CD4-positive, alpha-beta T cell (primary cell): ENCODE results near the gene MGRN1. TPM values are rescaled to one million over a fixed set of nuclear protein-coding genes. Genes with fewer than 3 reads are reported as not detected.

ENCODE experiments used
- ATAC-seq: fragments of 200-7000 bp; cut with Tn5 transposase; one replicate; pipeline ENCODE4 v1.10.0; 2022; ENCODE audit warnings: mild to moderate bottlenecking; ENCODE audit not compliant: poor library complexity
- CTCF ChIA-PET: fragments of 350-600 bp; sonication (Branson Sonifier 250); formaldehyde crosslinking; loops from one replicate; lab custom pipeline; 2021; ENCODE audit warnings: antibody characterized with exemption, inconsistent platforms; lab: Charles Lee
- POLR2A ChIA-PET: fragments of 350-600 bp; sonication (Branson Sonifier 250); formaldehyde crosslinking; loops from one replicate; lab custom pipeline; 2021; ENCODE audit warnings: antibody characterized with exemption, inconsistent platforms; lab: Charles Lee
- DNase-seq, 14 experiments: peaks; one replicate each; pipeline ENCODE4 v3.0.0-alpha.2; 2013 to 2020; ENCODE audit warnings: mixed read lengths in 2 of 14
- H3K27ac ChIP-seq, 2 donors: one replicate each; pipeline versions ENCODE4 v1.5.1 to v1.7.0; 2013; ENCODE audit warnings: low read length in 2 of 2, low read depth in 1 of 2, mild to moderate bottlenecking in 1 of 2
- H3K27me3 ChIP-seq, 2 experiments: 1 replicate in 1 of 2; 2 replicates in 1 of 2; pipeline versions ENCODE4 v1.6.1 to v1.7.0; 2013; ENCODE audit warnings: low read length in 2 of 2, control low read depth in 1 of 2, mild to moderate bottlenecking in 1 of 2, moderate library complexity in 1 of 2; ENCODE audit not compliant: insufficient read depth in 2 of 2, control insufficient read depth in 1 of 2
- H3K36me3 ChIP-seq: one replicate; pipeline ENCODE4 v1.6.1; 2013; ENCODE audit warnings: low read length, control low read depth; ENCODE audit not compliant: insufficient read depth
- H3K4me1 ChIP-seq: one replicate; pipeline ENCODE4 v1.6.1; 2013; ENCODE audit warnings: low read length, control low read depth; ENCODE audit not compliant: insufficient read depth
- H3K4me3 ChIP-seq: one replicate; pipeline ENCODE4 v1.5.1; 2013; ENCODE audit warnings: mild to moderate bottlenecking, low read length, moderate library complexity
- H3K9me3 ChIP-seq, 2 experiments: 1 replicate in 1 of 2; 2 replicates in 1 of 2; pipeline versions ENCODE4 v1.6.1 to v1.7.0; 2013; ENCODE audit warnings: low read length in 2 of 2, mild to moderate bottlenecking in 2 of 2, control low read depth in 1 of 2, moderate library complexity in 1 of 2; ENCODE audit not compliant: control insufficient read depth in 1 of 2, insufficient read depth in 1 of 2
- H3K27ac Mint-ChIP-seq: one replicate; pipeline ENCODE4 v1.8.0; 2020; ENCODE audit warnings: mixed read lengths
- H3K27me3 Mint-ChIP-seq: one replicate; pipeline ENCODE4 v1.8.0; 2021; ENCODE audit warnings: mixed read lengths
- H3K36me3 Mint-ChIP-seq: one replicate; pipeline ENCODE4 v1.8.0; 2021; ENCODE audit warnings: low read depth, mixed read lengths
- H3K4me1 Mint-ChIP-seq: one replicate; pipeline ENCODE4 v1.8.0; 2021; ENCODE audit warnings: low read depth, mixed read lengths
- H3K4me3 Mint-ChIP-seq: one replicate; pipeline ENCODE4 v1.8.0; 2020; ENCODE audit warnings: mild to moderate bottlenecking, mixed read lengths
- H3K9me3 Mint-ChIP-seq: one replicate; pipeline ENCODE4 v1.8.0; 2020; ENCODE audit warnings: mixed read lengths
- CTCF ChIP-seq: fragments of 200-600 bp; IDR thresholded peaks from one replicate; pipeline ENCODE4 v1.8.0; 2022; ENCODE audit warnings: antibody characterized with exemption, mild to moderate bottlenecking
- intact Hi-C, 2 experiments: fragments of 100-400 bp; cut with DNase I in 1 of 2; cut with micrococcal nuclease in 1 of 2; formaldehyde crosslinking; loops; one replicate each; pipeline versions ENCODE4 v1.15.1 to v1.9.0; 2023 to 2025; cut with DNase I, micrococcal nuclease
- total RNA-seq, 174 experiments: library from RNA in 2 of 174; stranded (reverse) in 2 of 174; gene quantifications; one replicate each; pipeline ENCODE4 v1.2.3 and lab custom pipeline; 2021 to 2026

MGRN1 gene
- total RNA-seq, 2 experiments from 2014 or later = 45.9 to 48.6 TPM

- H3K27ac ChIP-seq = no peak overlapping the region
- intact Hi-C loops = no loop called here
- H3K27me3 ChIP-seq = no peaks in the 10 kb centered on the region
- ChIA-PET POLR2A (no interaction called here), CTCF (interaction anchor here (1.5 kb wide), 1 partner anchor 16 kb away, joined by 3 read pairs; no protein-coding TSS in a partner anchor)
- peaks cover 54% of the 10 kb centered on the region for H3K4me1 ChIP-seq
- Mint-ChIP-seq H3K36me3 (peaks cover 33% of the 10 kb centered on the region), H3K27ac (peak overlapping the region; percentile 95), H3K9me3 (no peaks in the 10 kb centered on the region), H3K4me1 (peaks cover 32% of the 10 kb centered on the region), H3K27me3 (no peaks in the 10 kb centered on the region), H3K4me3 (no peak overlapping the region)
- no peak for ATAC-seq
- no peak for TF ChIP-seq CTCF
- DNase-seq = peak in 1 of 14 experiments; percentile 4
- H3K36me3 ChIP-seq = peaks cover 46% of the 10 kb centered on the region
- no peaks in the 10 kb centered on the region for H3K9me3 ChIP-seq
- H3K4me3 ChIP-seq = no peak overlapping the region
These were observed 42.0 kb downstream of the MGRN1 start for GRCh38 chr16:4666537-4667202.

GRCh38 chr16:4667203-4667963 is 42.8 kb downstream of the MGRN1 start:
- H3K27ac ChIP-seq = no peak overlapping the region
- intact Hi-C loops = no loop called here
- H3K27ac Mint-ChIP-seq = no peak overlapping the region
- no peak overlapping the region for H3K4me3 Mint-ChIP-seq
- H3K4me3 ChIP-seq = no peak overlapping the region
- H3K4me1 ChIP-seq = peaks cover 49% of the 10 kb centered on the region
- no peaks in the 10 kb centered on the region for H3K9me3 Mint-ChIP-seq
- no peaks in the 10 kb centered on the region for H3K27me3 Mint-ChIP-seq
- TF ChIP-seq CTCF = no peak
- peak in 1 of 14 experiments; percentile 4 for DNase-seq
- H3K36me3 ChIP-seq = peaks cover 49% of the 10 kb centered on the region
- no peaks in the 10 kb centered on the region for H3K27me3 ChIP-seq
- H3K9me3 ChIP-seq = no peaks in the 10 kb centered on the region
- ChIA-PET CTCF (interaction anchor here (1.5 kb wide), 1 partner anchor 17 kb away, joined by 3 read pairs; no protein-coding TSS in a partner anchor), POLR2A (no interaction called here)
- peaks cover 40% of the 10 kb centered on the region for H3K36me3 Mint-ChIP-seq
- peaks cover 27% of the 10 kb centered on the region for H3K4me1 Mint-ChIP-seq
- ATAC-seq = no peak

GRCh38 chr16:4668313-4668960 is 43.8 kb downstream of the MGRN1 start:
- ChIA-PET POLR2A (no interaction called here), CTCF (no interaction called here)
- H3K27ac ChIP-seq = no peak overlapping the region
- no peak for DNase-seq
- Mint-ChIP-seq H3K4me1 (peaks cover 19% of the 10 kb centered on the region), H3K4me3 (no peak overlapping the region), H3K27me3 (no peaks in the 10 kb centered on the region), H3K36me3 (peaks cover 44% of the 10 kb centered on the region), H3K27ac (no peak overlapping the region), H3K9me3 (no peaks in the 10 kb centered on the region)
- intact Hi-C loops = no loop called here
- no peak overlapping the region for H3K4me3 ChIP-seq
- no peaks in the 10 kb centered on the region for H3K27me3 ChIP-seq
- peaks cover 40% of the 10 kb centered on the region for H3K4me1 ChIP-seq
- no peak for ATAC-seq
- peaks cover 56% of the 10 kb centered on the region for H3K36me3 ChIP-seq
- H3K9me3 ChIP-seq = no peaks in the 10 kb centered on the region
- TF ChIP-seq CTCF = no peak
